ENCODE measurements around the gene MPRIP. TPM values are rescaled to one million over a fixed set of nuclear protein-coding genes. Genes with fewer than 3 reads are reported as not detected.

The MPRIP gene
- total and polyA plus RNA-seq, 2 of the 13 experiments (the other 11 are each of a cell fraction or from before 2014, with no cell fraction given), result 50.2 to 52.4 TPM

DNA sequence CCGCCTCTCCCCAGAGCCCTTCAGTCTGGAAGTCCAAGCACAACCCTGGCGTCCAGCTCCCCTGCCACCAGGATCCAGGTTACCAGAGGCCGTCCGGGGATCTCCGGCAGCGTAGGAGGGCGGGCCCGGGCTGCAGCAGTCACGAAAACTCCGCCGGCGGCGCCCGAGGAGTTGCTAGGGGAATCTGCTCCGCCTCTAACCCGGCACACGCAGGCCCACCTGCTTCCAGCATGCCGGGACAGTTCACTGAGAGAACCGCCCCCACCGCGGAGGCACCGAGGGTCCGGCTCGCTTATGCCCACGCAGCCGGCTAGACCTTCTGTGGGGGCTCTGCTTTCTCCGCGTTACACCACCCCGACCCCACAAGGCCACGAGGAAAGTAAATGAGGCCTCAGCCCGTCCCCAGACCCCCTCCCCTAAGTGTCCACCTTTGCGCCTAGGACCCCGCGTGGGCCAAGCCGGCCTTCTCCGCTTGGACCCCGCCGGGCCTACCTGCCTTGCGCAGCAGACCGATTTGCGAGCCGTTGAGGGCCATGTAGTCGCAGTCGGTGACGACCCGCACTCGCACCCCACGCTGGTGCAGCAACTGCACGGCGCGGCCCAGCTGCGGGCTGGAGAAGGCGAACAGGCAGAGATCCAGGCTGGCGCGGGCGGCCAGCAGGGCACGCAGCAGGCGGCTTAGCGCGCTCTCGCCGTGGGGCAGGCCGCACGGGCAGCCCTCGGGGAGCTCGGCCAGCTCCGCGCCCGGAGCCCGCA is 163.3 kb downstream of the MPRIP start (continued):
- TF ChIP-seq, protein P1, sequence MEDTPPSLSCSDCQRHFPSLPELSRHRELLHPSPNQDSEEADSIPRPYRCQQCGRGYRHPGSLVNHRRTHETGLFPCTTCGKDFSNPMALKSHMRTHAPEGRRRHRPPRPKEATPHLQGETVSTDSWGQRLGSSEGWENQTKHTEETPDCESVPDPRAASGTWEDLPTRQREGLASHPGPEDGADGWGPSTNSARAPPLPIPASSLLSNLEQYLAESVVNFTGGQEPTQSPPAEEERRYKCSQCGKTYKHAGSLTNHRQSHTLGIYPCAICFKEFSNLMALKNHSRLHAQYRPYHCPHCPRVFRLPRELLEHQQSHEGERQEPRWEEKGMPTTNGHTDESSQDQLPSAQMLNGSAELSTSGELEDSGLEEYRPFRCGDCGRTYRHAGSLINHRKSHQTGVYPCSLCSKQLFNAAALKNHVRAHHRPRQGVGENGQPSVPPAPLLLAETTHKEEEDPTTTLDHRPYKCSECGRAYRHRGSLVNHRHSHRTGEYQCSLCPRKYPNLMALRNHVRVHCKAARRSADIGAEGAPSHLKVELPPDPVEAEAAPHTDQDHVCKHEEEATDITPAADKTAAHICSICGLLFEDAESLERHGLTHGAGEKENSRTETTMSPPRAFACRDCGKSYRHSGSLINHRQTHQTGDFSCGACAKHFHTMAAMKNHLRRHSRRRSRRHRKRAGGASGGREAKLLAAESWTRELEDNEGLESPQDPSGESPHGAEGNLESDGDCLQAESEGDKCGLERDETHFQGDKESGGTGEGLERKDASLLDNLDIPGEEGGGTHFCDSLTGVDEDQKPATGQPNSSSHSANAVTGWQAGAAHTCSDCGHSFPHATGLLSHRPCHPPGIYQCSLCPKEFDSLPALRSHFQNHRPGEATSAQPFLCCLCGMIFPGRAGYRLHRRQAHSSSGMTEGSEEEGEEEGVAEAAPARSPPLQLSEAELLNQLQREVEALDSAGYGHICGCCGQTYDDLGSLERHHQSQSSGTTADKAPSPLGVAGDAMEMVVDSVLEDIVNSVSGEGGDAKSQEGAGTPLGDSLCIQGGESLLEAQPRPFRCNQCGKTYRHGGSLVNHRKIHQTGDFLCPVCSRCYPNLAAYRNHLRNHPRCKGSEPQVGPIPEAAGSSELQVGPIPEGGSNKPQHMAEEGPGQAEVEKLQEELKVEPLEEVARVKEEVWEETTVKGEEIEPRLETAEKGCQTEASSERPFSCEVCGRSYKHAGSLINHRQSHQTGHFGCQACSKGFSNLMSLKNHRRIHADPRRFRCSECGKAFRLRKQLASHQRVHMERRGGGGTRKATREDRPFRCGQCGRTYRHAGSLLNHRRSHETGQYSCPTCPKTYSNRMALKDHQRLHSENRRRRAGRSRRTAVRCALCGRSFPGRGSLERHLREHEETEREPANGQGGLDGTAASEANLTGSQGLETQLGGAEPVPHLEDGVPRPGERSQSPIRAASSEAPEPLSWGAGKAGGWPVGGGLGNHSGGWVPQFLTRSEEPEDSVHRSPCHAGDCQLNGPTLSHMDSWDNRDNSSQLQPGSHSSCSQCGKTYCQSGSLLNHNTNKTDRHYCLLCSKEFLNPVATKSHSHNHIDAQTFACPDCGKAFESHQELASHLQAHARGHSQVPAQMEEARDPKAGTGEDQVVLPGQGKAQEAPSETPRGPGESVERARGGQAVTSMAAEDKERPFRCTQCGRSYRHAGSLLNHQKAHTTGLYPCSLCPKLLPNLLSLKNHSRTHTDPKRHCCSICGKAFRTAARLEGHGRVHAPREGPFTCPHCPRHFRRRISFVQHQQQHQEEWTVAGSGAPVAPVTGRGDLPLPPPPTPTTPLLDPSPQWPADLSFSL (CRISPR knock-in tag; IDR thresholded peaks at IDR 0.05), result no peak
- TF ChIP-seq, protein P2, sequence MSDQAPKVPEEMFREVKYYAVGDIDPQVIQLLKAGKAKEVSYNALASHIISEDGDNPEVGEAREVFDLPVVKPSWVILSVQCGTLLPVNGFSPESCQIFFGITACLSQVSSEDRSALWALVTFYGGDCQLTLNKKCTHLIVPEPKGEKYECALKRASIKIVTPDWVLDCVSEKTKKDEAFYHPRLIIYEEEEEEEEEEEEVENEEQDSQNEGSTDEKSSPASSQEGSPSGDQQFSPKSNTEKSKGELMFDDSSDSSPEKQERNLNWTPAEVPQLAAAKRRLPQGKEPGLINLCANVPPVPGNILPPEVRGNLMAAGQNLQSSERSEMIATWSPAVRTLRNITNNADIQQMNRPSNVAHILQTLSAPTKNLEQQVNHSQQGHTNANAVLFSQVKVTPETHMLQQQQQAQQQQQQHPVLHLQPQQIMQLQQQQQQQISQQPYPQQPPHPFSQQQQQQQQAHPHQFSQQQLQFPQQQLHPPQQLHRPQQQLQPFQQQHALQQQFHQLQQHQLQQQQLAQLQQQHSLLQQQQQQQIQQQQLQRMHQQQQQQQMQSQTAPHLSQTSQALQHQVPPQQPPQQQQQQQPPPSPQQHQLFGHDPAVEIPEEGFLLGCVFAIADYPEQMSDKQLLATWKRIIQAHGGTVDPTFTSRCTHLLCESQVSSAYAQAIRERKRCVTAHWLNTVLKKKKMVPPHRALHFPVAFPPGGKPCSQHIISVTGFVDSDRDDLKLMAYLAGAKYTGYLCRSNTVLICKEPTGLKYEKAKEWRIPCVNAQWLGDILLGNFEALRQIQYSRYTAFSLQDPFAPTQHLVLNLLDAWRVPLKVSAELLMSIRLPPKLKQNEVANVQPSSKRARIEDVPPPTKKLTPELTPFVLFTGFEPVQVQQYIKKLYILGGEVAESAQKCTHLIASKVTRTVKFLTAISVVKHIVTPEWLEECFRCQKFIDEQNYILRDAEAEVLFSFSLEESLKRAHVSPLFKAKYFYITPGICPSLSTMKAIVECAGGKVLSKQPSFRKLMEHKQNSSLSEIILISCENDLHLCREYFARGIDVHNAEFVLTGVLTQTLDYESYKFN (CRISPR knock-in tag; conservative IDR thresholded peaks at IDR 0.05), result no peak
- TF ChIP-seq FOSL1 (CRISPR knock-in tag; IDR thresholded peaks at IDR 0.05; ENCODE audit: borderline replicate concordance), result no peak
- TF ChIP-seq FOXP1 (IDR thresholded peaks at IDR 0.05), result no peak
- TF ChIP-seq FOXP1 (CRISPR knock-in tag; IDR thresholded peaks at IDR 0.05), result no peak
- TF ChIP-seq LCORL (IDR thresholded peaks at IDR 0.05), result no peak
- no peak for TF ChIP-seq LCORL (CRISPR knock-in tag; IDR thresholded peaks at IDR 0.05)
- TF ChIP-seq, protein P3, sequence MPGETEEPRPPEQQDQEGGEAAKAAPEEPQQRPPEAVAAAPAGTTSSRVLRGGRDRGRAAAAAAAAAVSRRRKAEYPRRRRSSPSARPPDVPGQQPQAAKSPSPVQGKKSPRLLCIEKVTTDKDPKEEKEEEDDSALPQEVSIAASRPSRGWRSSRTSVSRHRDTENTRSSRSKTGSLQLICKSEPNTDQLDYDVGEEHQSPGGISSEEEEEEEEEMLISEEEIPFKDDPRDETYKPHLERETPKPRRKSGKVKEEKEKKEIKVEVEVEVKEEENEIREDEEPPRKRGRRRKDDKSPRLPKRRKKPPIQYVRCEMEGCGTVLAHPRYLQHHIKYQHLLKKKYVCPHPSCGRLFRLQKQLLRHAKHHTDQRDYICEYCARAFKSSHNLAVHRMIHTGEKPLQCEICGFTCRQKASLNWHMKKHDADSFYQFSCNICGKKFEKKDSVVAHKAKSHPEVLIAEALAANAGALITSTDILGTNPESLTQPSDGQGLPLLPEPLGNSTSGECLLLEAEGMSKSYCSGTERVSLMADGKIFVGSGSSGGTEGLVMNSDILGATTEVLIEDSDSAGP (CRISPR knock-in tag; IDR thresholded peaks at IDR 0.05; ENCODE audit: borderline replicate concordance), result no peak; the same call in 1 of the 2 replicates
- 0 out of 2 replicates have a peak, but pooled peaks have one; percentile 22 for TF ChIP-seq SMAD1 (CRISPR knock-in tag; IDR thresholded peaks at IDR 0.05; ENCODE audit: borderline replicate concordance, low read depth)
- no peak for TF ChIP-seq ZNF816 (CRISPR knock-in tag; IDR thresholded peaks at IDR 0.05; ENCODE audit: borderline replicate concordance)
- TF ChIP-seq, protein P4, sequence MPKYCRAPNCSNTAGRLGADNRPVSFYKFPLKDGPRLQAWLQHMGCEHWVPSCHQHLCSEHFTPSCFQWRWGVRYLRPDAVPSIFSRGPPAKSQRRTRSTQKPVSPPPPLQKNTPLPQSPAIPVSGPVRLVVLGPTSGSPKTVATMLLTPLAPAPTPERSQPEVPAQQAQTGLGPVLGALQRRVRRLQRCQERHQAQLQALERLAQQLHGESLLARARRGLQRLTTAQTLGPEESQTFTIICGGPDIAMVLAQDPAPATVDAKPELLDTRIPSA (CRISPR knock-in tag; IDR thresholded peaks at IDR 0.05; ENCODE audit: borderline replicate concordance), result 0 out of 2 replicates have a peak, but pooled peaks have one; percentile 24
- peak; percentile 5 for TF ChIP-seq ZNF883 (CRISPR knock-in tag; IDR thresholded peaks at IDR 0.05; ENCODE audit: not compliant biosample characterization)
- TF ChIP-seq KLF13 (CRISPR knock-in tag; IDR thresholded peaks at IDR 0.05), result no peak
- no peak for TF ChIP-seq ZNF124 (CRISPR knock-in tag; IDR thresholded peaks at IDR 0.05)
- TF ChIP-seq, protein P5, sequence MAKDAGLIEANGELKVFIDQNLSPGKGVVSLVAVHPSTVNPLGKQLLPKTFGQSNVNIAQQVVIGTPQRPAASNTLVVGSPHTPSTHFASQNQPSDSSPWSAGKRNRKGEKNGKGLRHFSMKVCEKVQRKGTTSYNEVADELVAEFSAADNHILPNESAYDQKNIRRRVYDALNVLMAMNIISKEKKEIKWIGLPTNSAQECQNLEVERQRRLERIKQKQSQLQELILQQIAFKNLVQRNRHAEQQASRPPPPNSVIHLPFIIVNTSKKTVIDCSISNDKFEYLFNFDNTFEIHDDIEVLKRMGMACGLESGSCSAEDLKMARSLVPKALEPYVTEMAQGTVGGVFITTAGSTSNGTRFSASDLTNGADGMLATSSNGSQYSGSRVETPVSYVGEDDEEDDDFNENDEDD (CRISPR knock-in tag; IDR thresholded peaks at IDR 0.05; ENCODE audit: borderline replicate concordance), result no peak
